ENCODE results near the gene LMAN1L. TPM values are rescaled to one million over a fixed set of nuclear protein-coding genes. Genes with fewer than 3 reads are reported as not detected.

Gene LMAN1L
- total and polyA plus RNA-seq, 4 donors, result 0.15 to 0.30 TPM; not detected in 2

GRCh38 chr15:74815961-74816360, 3.3 kb downstream of the LMAN1L start:
- 68 to 79% methylated on average over 15 of the region's 15 CpGs for WGBS, 2 donors
- H3K4me1 ChIP-seq (ENCODE audit: control insufficient read depth in 1 of 2, insufficient read depth in 2 of 2, low read length in 2 of 2), result no peaks in the 10 kb centered on the region
- H3K9me3 ChIP-seq (ENCODE audit: control insufficient read depth, low read length), result no peaks in the 10 kb centered on the region
- ATAC-seq (ENCODE audit: low FRiP score), result no peak
- DNase-seq, result no peak
- H3K4me3 ChIP-seq (ENCODE audit: low read length in 2 of 2), result no peak overlapping the region
- intact Hi-C loops (cut with DNase I), result no loop called here
- H3K36me3 ChIP-seq (ENCODE audit: control insufficient read depth in 1 of 2, insufficient read depth in 2 of 2, low read length in 1 of 2), result no peaks in the 10 kb centered on the region
- H3K27ac ChIP-seq (ENCODE audit: low read depth in 1 of 2, low read length in 2 of 2), result no peak overlapping the region
- H3K27me3 ChIP-seq (ENCODE audit: control insufficient read depth in 1 of 2, insufficient read depth in 2 of 2, low read length in 1 of 2), result no peaks in the 10 kb centered on the region

DNA sequence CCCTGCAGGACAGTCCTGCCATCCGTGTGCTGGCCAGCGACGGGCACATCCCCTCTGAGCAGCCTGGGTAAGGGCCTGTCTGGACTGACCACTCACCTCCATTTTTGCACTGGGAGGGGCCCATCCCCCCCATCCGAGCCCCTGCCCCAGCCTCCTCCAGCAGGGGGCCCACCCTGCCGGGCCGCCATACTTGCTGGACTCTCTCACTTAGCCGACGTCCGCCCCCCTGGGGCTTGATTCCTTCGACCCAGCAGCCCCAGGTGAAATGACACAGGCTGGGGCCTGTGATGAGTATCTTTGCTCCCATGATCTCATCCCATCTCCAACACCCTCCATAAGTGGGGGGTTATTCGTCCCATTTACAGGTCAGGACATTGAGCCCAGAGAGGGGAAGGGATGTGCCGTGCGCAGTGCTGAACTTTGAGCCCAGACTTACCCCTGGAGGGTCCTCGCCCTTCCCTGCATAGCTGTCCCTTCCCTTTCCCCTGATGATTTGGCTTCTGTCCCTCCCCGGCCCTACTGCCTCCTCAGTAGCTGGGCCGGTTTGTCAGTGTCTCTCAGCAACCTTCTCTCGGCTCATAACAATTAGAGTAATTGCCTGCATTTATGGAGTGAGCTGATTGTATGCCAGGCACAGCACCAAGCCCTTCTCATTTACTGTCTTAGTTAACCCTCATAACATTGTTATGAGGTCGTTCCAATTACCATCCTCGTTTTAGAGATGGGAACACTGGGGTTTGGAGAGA, 4.2 kb downstream of the LMAN1L start:
- H3K4me3 ChIP-seq (ENCODE audit: low read length in 2 of 2), result no peak overlapping the region
- no peaks in the 10 kb centered on the region for H3K27me3 ChIP-seq (ENCODE audit: control insufficient read depth in 1 of 2, insufficient read depth in 2 of 2, low read length in 1 of 2)
- intact Hi-C loops (cut with DNase I), result no loop called here
- H3K9me3 ChIP-seq (ENCODE audit: control insufficient read depth, low read length), result no peaks in the 10 kb centered on the region
- H3K4me1 ChIP-seq (ENCODE audit: control insufficient read depth in 1 of 2, insufficient read depth in 2 of 2, low read length in 2 of 2), result no peaks in the 10 kb centered on the region
- no peaks in the 10 kb centered on the region for H3K36me3 ChIP-seq (ENCODE audit: control insufficient read depth in 1 of 2, insufficient read depth in 2 of 2, low read length in 1 of 2)
- ATAC-seq (ENCODE audit: low FRiP score) (no peak), DNase-seq (no peak)
- 53 to 57% methylated on average over 17 to 19 of the region's 19 CpGs for whole genome bisulfite sequencing, 2 donors
- H3K27ac ChIP-seq (ENCODE audit: low read depth in 1 of 2, low read length in 2 of 2), result no peak overlapping the region

DNA sequence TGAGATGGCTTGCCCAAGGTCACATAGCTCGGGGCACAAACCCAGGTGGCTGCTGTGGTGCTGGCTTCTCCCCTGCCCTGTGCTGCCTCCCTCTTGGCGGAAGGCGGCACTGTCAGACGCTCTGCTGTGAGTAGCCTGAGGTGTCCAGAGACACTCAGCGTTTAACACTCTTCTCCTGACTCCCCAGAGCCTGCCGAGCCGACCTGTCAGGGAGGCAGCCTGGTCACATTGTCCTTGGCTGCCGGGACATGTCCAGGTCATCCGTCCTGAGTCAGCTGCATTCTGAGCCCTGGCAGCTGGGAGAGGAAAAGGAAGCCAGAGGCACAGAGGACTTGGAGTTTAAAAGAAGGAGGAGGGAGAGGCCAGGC, 4.7 kb downstream of the LMAN1L start:
- intact Hi-C loops (cut with DNase I), result no loop called here
- Histone ChIP-seq H3K36me3 (ENCODE audit: control insufficient read depth in 1 of 2, insufficient read depth in 2 of 2, low read length in 1 of 2) (no peaks in the 10 kb centered on the region), H3K4me3 (ENCODE audit: low read length in 2 of 2) (no peak overlapping the region), H3K27me3 (ENCODE audit: control insufficient read depth in 1 of 2, insufficient read depth in 2 of 2, low read length in 1 of 2) (no peaks in the 10 kb centered on the region), H3K4me1 (ENCODE audit: control insufficient read depth in 1 of 2, insufficient read depth in 2 of 2, low read length in 2 of 2) (no peaks in the 10 kb centered on the region), H3K27ac (ENCODE audit: low read depth in 1 of 2, low read length in 2 of 2) (no peak overlapping the region), H3K9me3 (ENCODE audit: control insufficient read depth, low read length) (no peaks in the 10 kb centered on the region)
- DNase-seq (no peak), ATAC-seq (ENCODE audit: low FRiP score) (no peak)
- 29 to 35% methylated on average over 9 of the region's 9 CpGs for WGBS, 2 donors

DNA sequence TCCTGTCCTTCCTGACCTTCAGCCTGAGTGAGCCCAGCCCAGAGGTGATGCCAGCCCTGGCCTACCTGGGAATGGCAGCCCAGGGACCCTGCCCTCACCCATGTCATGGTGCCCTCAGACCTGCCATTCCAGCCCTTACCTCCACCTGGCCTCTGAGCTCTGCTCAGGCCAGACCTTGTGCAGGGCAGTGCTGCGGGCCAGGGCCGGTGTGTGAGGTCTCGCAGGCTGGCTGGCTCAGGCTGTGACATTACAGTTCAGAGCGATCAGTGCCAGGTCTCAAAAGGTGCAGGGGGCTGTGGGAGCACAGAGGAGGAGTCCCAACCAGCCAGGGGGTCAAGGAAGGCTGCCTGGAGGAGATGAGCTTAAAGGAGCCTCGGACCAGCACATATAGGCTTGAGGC, 7.4 kb downstream of the LMAN1L start:
- Histone ChIP-seq H3K27me3 (ENCODE audit: control insufficient read depth in 1 of 2, insufficient read depth in 2 of 2, low read length in 1 of 2) (no peaks in the 10 kb centered on the region), H3K4me1 (ENCODE audit: control insufficient read depth in 1 of 2, insufficient read depth in 2 of 2, low read length in 2 of 2) (no peaks in the 10 kb centered on the region), H3K9me3 (ENCODE audit: control insufficient read depth, low read length) (no peaks in the 10 kb centered on the region), H3K4me3 (ENCODE audit: low read length in 2 of 2) (no peak overlapping the region), H3K36me3 (ENCODE audit: control insufficient read depth in 1 of 2, insufficient read depth in 2 of 2, low read length in 1 of 2) (no peaks in the 10 kb centered on the region), H3K27ac (ENCODE audit: low read depth in 1 of 2, low read length in 2 of 2) (no peak overlapping the region)
- DNase-seq (no peak), ATAC-seq (ENCODE audit: low FRiP score) (no peak)
- 90 to 92% methylated on average over 5 of the region's 5 CpGs for WGBS, 2 donors
- intact Hi-C loops (cut with DNase I), result no loop called here

DNA sequence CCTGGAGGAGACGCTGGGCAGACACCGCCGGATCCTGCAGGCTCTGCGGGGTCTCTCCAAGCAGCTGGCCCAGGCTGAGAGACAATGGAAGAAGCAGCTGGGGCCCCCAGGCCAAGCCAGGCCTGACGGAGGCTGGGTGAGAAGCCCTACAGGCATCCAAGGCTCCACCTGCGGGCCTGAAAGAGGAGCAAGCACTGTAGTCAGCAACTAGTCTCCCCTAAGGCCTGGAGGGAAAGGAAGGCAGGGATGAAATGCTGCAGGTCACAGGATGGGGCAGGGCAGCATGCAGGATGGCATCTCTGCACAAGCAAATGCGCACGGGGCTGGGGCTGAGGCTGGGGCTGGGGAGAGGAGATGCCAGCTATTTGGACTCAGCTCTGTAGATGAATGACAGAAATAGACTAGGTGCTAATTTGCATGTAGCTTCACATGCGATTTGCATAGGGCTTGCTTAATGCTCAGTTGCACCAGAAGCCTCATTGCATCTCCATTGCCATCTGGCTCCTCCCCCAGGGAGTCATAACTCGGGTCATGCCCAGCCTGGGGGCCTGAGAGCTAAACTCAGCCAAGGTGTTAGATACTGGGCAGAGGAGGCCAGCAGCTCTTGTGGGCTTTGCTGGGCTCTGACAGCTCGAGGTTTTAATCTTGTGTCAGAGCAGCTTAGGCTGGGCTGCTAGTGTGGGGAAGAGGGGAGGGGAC, 8.6 kb downstream of the LMAN1L start:
- ATAC-seq (ENCODE audit: low FRiP score), result no peak
- Histone ChIP-seq H3K9me3 (ENCODE audit: control insufficient read depth, low read length) (no peaks in the 10 kb centered on the region), H3K4me3 (ENCODE audit: low read length in 2 of 2) (no peak overlapping the region), H3K36me3 (ENCODE audit: control insufficient read depth in 1 of 2, insufficient read depth in 2 of 2, low read length in 1 of 2) (no peaks in the 10 kb centered on the region), H3K27me3 (ENCODE audit: control insufficient read depth in 1 of 2, insufficient read depth in 2 of 2, low read length in 1 of 2) (no peaks in the 10 kb centered on the region), H3K27ac (ENCODE audit: low read depth in 1 of 2, low read length in 2 of 2) (no peak overlapping the region), H3K4me1 (ENCODE audit: control insufficient read depth in 1 of 2, insufficient read depth in 2 of 2, low read length in 2 of 2) (no peaks in the 10 kb centered on the region)
- intact Hi-C loops (cut with DNase I), result no loop called here
- 56% methylated on average over 11 of the region's 11 CpGs for WGBS, 2 donors
- DNase-seq, result no peak

- DNase-seq (no peak), ATAC-seq (ENCODE audit: low FRiP score) (no peak)
- no peak overlapping the region for H3K27ac ChIP-seq (ENCODE audit: low read depth in 1 of 2, low read length in 2 of 2)
- H3K4me1 ChIP-seq (ENCODE audit: control insufficient read depth in 1 of 2, insufficient read depth in 2 of 2, low read length in 2 of 2), result no peaks in the 10 kb centered on the region
- H3K27me3 ChIP-seq (ENCODE audit: control insufficient read depth in 1 of 2, insufficient read depth in 2 of 2, low read length in 1 of 2), result no peaks in the 10 kb centered on the region
- no peaks in the 10 kb centered on the region for H3K9me3 ChIP-seq (ENCODE audit: control insufficient read depth, low read length)
- intact Hi-C loops (cut with DNase I), result no loop called here
- H3K4me3 ChIP-seq (ENCODE audit: low read length in 2 of 2), result no peak overlapping the region
- H3K36me3 ChIP-seq (ENCODE audit: control insufficient read depth in 1 of 2, insufficient read depth in 2 of 2, low read length in 1 of 2), result no peaks in the 10 kb centered on the region
- 79 to 86% methylated on average over 7 of the region's 7 CpGs for WGBS, 2 donors
Observed at GRCh38 chr15:74821790-74822158, 9.1 kb downstream of the LMAN1L start.

- H3K9me3 ChIP-seq (ENCODE audit: control insufficient read depth, low read length), result no peaks in the 10 kb centered on the region
- H3K36me3 ChIP-seq (ENCODE audit: control insufficient read depth in 1 of 2, insufficient read depth in 2 of 2, low read length in 1 of 2), result no peaks in the 10 kb centered on the region
- WGBS, 2 donors, result 68 to 80% methylated on average over 4 of the region's 4 CpGs
- intact Hi-C loops (cut with DNase I), result no loop called here
- H3K4me1 ChIP-seq (ENCODE audit: control insufficient read depth in 1 of 2, insufficient read depth in 2 of 2, low read length in 2 of 2), result no peaks in the 10 kb centered on the region
- DNase-seq (no peak), ATAC-seq (ENCODE audit: low FRiP score) (no peak)
- no peaks in the 10 kb centered on the region for H3K27me3 ChIP-seq (ENCODE audit: control insufficient read depth in 1 of 2, insufficient read depth in 2 of 2, low read length in 1 of 2)
- no peak overlapping the region for H3K27ac ChIP-seq (ENCODE audit: low read depth in 1 of 2, low read length in 2 of 2)
- H3K4me3 ChIP-seq (ENCODE audit: low read length in 2 of 2), result no peak overlapping the region
Observed at GRCh38 chr15:74822233-74822632, 9.6 kb downstream of the LMAN1L start.

GRCh38 chr15:74823324-74823723, 10.7 kb downstream of the LMAN1L start:
- ATAC-seq (ENCODE audit: low FRiP score), result no peak
- intact Hi-C loops (cut with DNase I), result no loop called here
- WGBS, 2 donors, result 70 to 72% methylated on average over 4 to 6 of the region's 6 CpGs
- no peaks in the 10 kb centered on the region for H3K36me3 ChIP-seq (ENCODE audit: control insufficient read depth in 1 of 2, insufficient read depth in 2 of 2, low read length in 1 of 2)
- H3K27ac ChIP-seq (ENCODE audit: low read depth in 1 of 2, low read length in 2 of 2), result no peak overlapping the region
- H3K27me3 ChIP-seq (ENCODE audit: control insufficient read depth in 1 of 2, insufficient read depth in 2 of 2, low read length in 1 of 2), result no peaks in the 10 kb centered on the region
- no peaks in the 10 kb centered on the region for H3K9me3 ChIP-seq (ENCODE audit: control insufficient read depth, low read length)
- no peak overlapping the region for H3K4me3 ChIP-seq (ENCODE audit: low read length in 2 of 2)
- H3K4me1 ChIP-seq (ENCODE audit: control insufficient read depth in 1 of 2, insufficient read depth in 2 of 2, low read length in 2 of 2), result no peaks in the 10 kb centered on the region
- no peak for DNase-seq

DNA sequence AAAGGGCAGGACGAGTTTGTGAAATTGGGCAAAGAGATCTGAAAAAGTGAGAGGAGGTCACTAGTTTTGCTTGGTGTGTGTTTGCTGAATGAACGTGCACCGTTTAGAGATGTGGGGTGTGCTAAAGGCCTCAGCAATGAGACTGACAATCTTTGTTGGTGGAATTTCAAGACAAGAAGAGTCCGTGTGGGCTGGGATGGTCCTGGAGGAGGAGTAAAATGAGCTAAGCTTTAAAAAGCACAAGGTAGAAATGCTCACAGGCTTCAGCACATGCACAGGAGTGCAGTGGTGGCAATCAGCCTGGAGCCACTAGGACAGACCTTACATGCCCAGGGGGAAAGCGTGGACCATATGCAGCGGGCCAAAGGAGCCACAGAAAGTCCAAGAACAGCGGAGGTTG, 12.3 kb downstream of the LMAN1L start:
- Histone ChIP-seq H3K4me1 (ENCODE audit: control insufficient read depth in 1 of 2, insufficient read depth in 2 of 2, low read length in 2 of 2) (no peaks in the 10 kb centered on the region), H3K9me3 (ENCODE audit: control insufficient read depth, low read length) (no peaks in the 10 kb centered on the region), H3K36me3 (ENCODE audit: control insufficient read depth in 1 of 2, insufficient read depth in 2 of 2, low read length in 1 of 2) (no peaks in the 10 kb centered on the region), H3K4me3 (ENCODE audit: low read length in 2 of 2) (no peak overlapping the region), H3K27me3 (ENCODE audit: control insufficient read depth in 1 of 2, insufficient read depth in 2 of 2, low read length in 1 of 2) (no peaks in the 10 kb centered on the region), H3K27ac (ENCODE audit: low read depth in 1 of 2, low read length in 2 of 2) (no peak overlapping the region)
- intact Hi-C loops (cut with DNase I), result no loop called here
- ATAC-seq (ENCODE audit: low FRiP score), result no peak
- DNase-seq, result no peak
- 72 to 75% methylated on average over 7 of the region's 7 CpGs for WGBS, 2 donors

Measured in aorta (tissue), 5 donors.